HepG2 (cell line): Measurements from ENCODE around the gene APH1B. TPM values are rescaled to one million over a fixed set of nuclear protein-coding genes. Genes with fewer than 3 reads are reported as not detected.

ENCODE experiments used
- ATAC-seq: fragments of 200-7000 bp; cut with Tn5 transposase; 3 replicates; pipeline ENCODE4 v1.9.1; 2020; ENCODE audit warnings: mild to moderate bottlenecking, moderate library complexity
- BruUV-seq: library from RNA; stranded (reverse); fragments of 400-500 nt; replicated peaks from 2 replicates; lab custom pipeline; 2021; lab: Mats Ljungman, UMichigan
- CTCF ChIA-PET: fragments of 300-600 bp; formaldehyde crosslinking; extraction: SDS; loops from one replicate; lab custom pipeline; 2021; ENCODE audit warnings: low total read pairs, inconsistent platforms, low intra/inter-chr PET ratio; lab: Yijun Ruan, JAX
- POLR2A ChIA-PET: fragments of 350-600 bp; sonication (Branson Sonifier 250); formaldehyde crosslinking; loops from one replicate; lab custom pipeline; 2020; ENCODE audit warnings: antibody characterized with exemption, inconsistent platforms; lab: Yijun Ruan, JAX
- DNase-seq: peaks from one replicate; pipeline ENCODE4 v3.0.0-alpha.2; 2015; ENCODE audit warnings: low spot score
- FAIRE-seq: peaks from 3 replicates; lab custom pipeline; 2011; peaks lifted over from hg19 to GRCh38; lab: Jason Lieb, UNC
- H2AFZ ChIP-seq: one replicate; pipeline ENCODE4 v1.6.1; 2011; ENCODE audit warnings: low read length, inconsistent platforms
- H3K27ac ChIP-seq: fragments of 300-600 bp; 3 replicates; pipeline ENCODE4 v1.8.0; 2011; ENCODE audit warnings: mixed run types, mild to moderate bottlenecking, mixed read lengths, low read length, inconsistent platforms; ENCODE audit not compliant: insufficient read depth; ENCODE audit errors: extremely low read length
- H3K27me3 ChIP-seq, 2 experiments: fragments of 200-600 bp in 1 of 2; 2 replicates in 1 of 2; 3 replicates in 1 of 2; pipeline versions ENCODE4 v1.6.0 to v1.8.0; 2011; ENCODE audit warnings: low read length in 2 of 2, mild to moderate bottlenecking in 2 of 2, moderate library complexity in 2 of 2, inconsistent platforms in 1 of 2; ENCODE audit not compliant: insufficient read depth in 2 of 2, control insufficient read depth in 1 of 2
- H3K36me3 ChIP-seq, 2 experiments: fragments of 200-600 bp in 1 of 2; replicated peaks in 1 of 2; 2 replicates in 1 of 2; 3 replicates in 1 of 2; pipeline versions ENCODE4 v1.5.1 to v1.8.0; 2011; ENCODE audit warnings: low read length in 2 of 2, inconsistent platforms in 1 of 2; ENCODE audit not compliant: insufficient read depth in 2 of 2, control insufficient read depth in 1 of 2
- H3K4me1 ChIP-seq: 2 replicates; pipeline ENCODE4 v1.5.1; 2012; ENCODE audit warnings: low read length, inconsistent platforms; ENCODE audit not compliant: insufficient read depth
- H3K4me2 ChIP-seq: 2 replicates; pipeline ENCODE4 v1.6.0; 2011; ENCODE audit warnings: low read depth, low read length, inconsistent platforms
- H3K4me3 ChIP-seq, 3 experiments: fragments of 200-600 bp in 1 of 3; sonication (generic), shearing (Covaris generic) in 1 of 3; replicated peaks in 1 of 3; 2 replicates each; pipeline ENCODE4 v1.5.1; 2011 to 2016; ENCODE audit warnings: low read length in 3 of 3, inconsistent platforms in 2 of 3, low read depth in 2 of 3, mild to moderate bottlenecking in 2 of 3, control low read depth in 1 of 3, mixed read lengths in 1 of 3; ENCODE audit not compliant: insufficient read depth in 1 of 3
- H3K79me2 ChIP-seq: one replicate; pipeline ENCODE4 v1.6.1; 2011; ENCODE audit warnings: low read length, inconsistent platforms; ENCODE audit not compliant: insufficient read depth
- H3K9ac ChIP-seq: 2 replicates; pipeline ENCODE4 v1.6.0; 2011; ENCODE audit warnings: mild to moderate bottlenecking, low read depth, low read length, inconsistent platforms; ENCODE audit not compliant: insufficient read depth
- H3K9me3 ChIP-seq: 2 replicates; pipeline ENCODE4 v1.5.1; 2012; ENCODE audit warnings: mild to moderate bottlenecking, low read length
- H4K20me1 ChIP-seq: 2 replicates; pipeline ENCODE4 v1.6.0; 2011; ENCODE audit warnings: inconsistent platforms, mild to moderate bottlenecking, low read length, moderate library complexity; ENCODE audit not compliant: insufficient read depth
- KLF11 ChIP-seq: IDR thresholded peaks from 2 replicates; pipeline ENCODE4 v1.6.1; 2016; ENCODE audit warnings: missing compliant biosample characterization
- NFYB ChIP-seq: sonication (generic); formaldehyde crosslinking; IDR thresholded peaks from 2 replicates; pipeline ENCODE4 v1.4.0; 2020; ENCODE audit warnings: missing genetic modification reagents
- SALL2 ChIP-seq: sonication (generic); formaldehyde crosslinking; IDR thresholded peaks from 2 replicates; pipeline ENCODE4 v1.8.1; 2023; ENCODE audit warnings: mild to moderate bottlenecking, missing genetic modification reagents, inconsistent platforms
- THAP11 ChIP-seq: IDR thresholded peaks from 2 replicates; pipeline ENCODE4 v1.6.1; 2016; ENCODE audit warnings: missing biosample characterization, missing genetic modification reagents
- ZNF101 ChIP-seq: sonication (generic); formaldehyde crosslinking; IDR thresholded peaks from 2 replicates; pipeline ENCODE4 v1.4.0; 2020; ENCODE audit warnings: mild to moderate bottlenecking, low read depth, missing genetic modification reagents, borderline replicate concordance
- ZNF75D ChIP-seq: sonication (generic); formaldehyde crosslinking; IDR thresholded peaks from 2 replicates; pipeline ENCODE4 v1.8.1; 2023; ENCODE audit warnings: missing genetic modification reagents, mild to moderate bottlenecking, borderline replicate concordance
- WGBS: methylation state at CpG from one replicate; pipeline ENCODE4 v1.1.6; 2017; ENCODE audit warnings: low lambda C conversion rate; 5-methylcytosine and 5-hydroxymethylcytosine counted together
- in situ Hi-C: cut with HindIII; loops from 2 replicates; pipeline ENCODE4 v1.10.0; 2017; ENCODE audit warnings: low pct_unique_long_range_greater_than_20kb; ENCODE audit not compliant: extremely low pct_ligation_motif_present
- intact Hi-C: fragments of 100-400 bp; cut with micrococcal nuclease; formaldehyde crosslinking; loops from one replicate; pipeline ENCODE4 v1.10.0; 2022; ENCODE audit not compliant: unreplicated experiment
- polyA plus RNA-seq, 8 experiments: library from polyadenylated mRNA; depleted of rRNA in 3 of 8; stranded (reverse) in 7 of 8; unstranded in 1 of 8; fragments of >200 nt; fragmentation: Illumina TruSeq in 4 of 8; extraction: Trizol in 4 of 8; gene quantifications; 2 replicates each; pipeline versions ENCODE4 v1.2.1 to v1.2.3, GENCODE V29; 2011 to 2016; ENCODE audit warnings: low read depth in 4 of 8, missing spikeins in 1 of 8, mixed read lengths in 1 of 8; ENCODE audit not compliant: insufficient read depth in 1 of 8
- total RNA-seq, 5 experiments: library from RNA; depleted of rRNA; stranded (reverse); fragments of >200 nt; fragmentation: Illumina TruSeq; extraction: Trizol; gene quantifications; 2 replicates each; pipeline ENCODE4 v1.2.3, GENCODE V29; 2016; ENCODE audit warnings: low read depth in 1 of 5
- TF ChIP-seq, protein P1 (sequence below): sonication (generic); formaldehyde crosslinking; IDR thresholded peaks from 2 replicates; pipeline ENCODE4 v1.9.0; 2022; ENCODE audit warnings: missing genetic modification reagents, mild to moderate bottlenecking, borderline replicate concordance
- TF ChIP-seq, protein P2 (sequence below): sonication (generic); formaldehyde crosslinking; IDR thresholded peaks from 2 replicates; pipeline ENCODE4 v1.4.0; 2020; ENCODE audit warnings: mild to moderate bottlenecking, missing genetic modification reagents
- TF ChIP-seq, protein P3 (sequence below): fragments of 450-650 bp; IDR thresholded peaks from 2 replicates; pipeline ENCODE4 v1.6.1; 2016

Gene APH1B
- total and polyA plus RNA-seq, 2 of the 13 experiments (the other 11 are each of a cell fraction or from before 2014, with no cell fraction given): 0.45 to 1.00 TPM

DNA sequence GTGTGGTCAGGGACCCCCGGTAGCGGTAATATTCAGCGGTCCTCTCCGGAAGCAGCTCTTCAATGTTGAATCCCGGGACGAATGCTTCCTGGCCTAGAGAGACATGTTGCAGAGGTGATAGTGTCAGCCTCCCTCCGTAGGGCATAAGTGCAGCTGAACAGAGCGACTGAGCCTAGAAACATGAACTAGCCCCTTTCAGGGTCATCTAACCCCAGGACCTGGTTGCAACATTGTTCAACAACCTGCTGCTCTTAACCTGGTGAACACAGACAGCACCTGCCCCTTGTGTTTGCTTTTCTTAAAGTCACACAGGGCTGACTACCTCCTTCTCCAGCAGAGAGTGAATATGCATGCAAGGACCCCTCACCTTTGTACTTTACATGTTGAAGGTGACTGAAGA lies 62.9 kb downstream of the APH1B start:
- Histone ChIP-seq H3K27ac (no peak overlapping the region), H3K9me3 (no peaks in the 10 kb centered on the region), H3K79me2 (no peaks in the 10 kb centered on the region), H2AFZ (no peak overlapping the region), H3K27me3 (peaks cover 3 to 10% of the 10 kb centered on the region in 2 experiments; a peak in 2 of 5 replicates), H3K36me3 (no peaks in the 10 kb centered on the region), H4K20me1 (no peaks in the 10 kb centered on the region), H3K4me1 (peaks cover 5% of the 10 kb centered on the region; the same call in 1 of the 2 replicates)
- ATAC-seq: no peak; the same call in 2 of the 3 replicates
- no TSS peak for BruUV-seq
- WGBS: 36% methylated on average over 8 of the region's 8 CpGs
- in situ Hi-C loops (no loop called here), intact Hi-C loops (no loop called here)
- no peak for DNase-seq
- TF ChIP-seq KLF11: no peak
- TF ChIP-seq, protein P1, sequence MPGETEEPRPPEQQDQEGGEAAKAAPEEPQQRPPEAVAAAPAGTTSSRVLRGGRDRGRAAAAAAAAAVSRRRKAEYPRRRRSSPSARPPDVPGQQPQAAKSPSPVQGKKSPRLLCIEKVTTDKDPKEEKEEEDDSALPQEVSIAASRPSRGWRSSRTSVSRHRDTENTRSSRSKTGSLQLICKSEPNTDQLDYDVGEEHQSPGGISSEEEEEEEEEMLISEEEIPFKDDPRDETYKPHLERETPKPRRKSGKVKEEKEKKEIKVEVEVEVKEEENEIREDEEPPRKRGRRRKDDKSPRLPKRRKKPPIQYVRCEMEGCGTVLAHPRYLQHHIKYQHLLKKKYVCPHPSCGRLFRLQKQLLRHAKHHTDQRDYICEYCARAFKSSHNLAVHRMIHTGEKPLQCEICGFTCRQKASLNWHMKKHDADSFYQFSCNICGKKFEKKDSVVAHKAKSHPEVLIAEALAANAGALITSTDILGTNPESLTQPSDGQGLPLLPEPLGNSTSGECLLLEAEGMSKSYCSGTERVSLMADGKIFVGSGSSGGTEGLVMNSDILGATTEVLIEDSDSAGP (CRISPR knock-in tag): 0 out of 2 replicates have a peak, but pooled peaks have one; percentile 16
- no peak for TF ChIP-seq ZNF75D (CRISPR knock-in tag)
- no peak for TF ChIP-seq THAP11 (CRISPR knock-in tag)
- TF ChIP-seq ZNF101: no peak
- no peak for TF ChIP-seq SALL2 (CRISPR knock-in tag)
- TF ChIP-seq NFYB (CRISPR knock-in tag): no peak
- TF ChIP-seq, all 625 proteins: peak for 1
- FAIRE-seq: no peak
- POLR2A ChIA-PET: no interaction called here
- CTCF ChIA-PET: no interaction called here
- Histone ChIP-seq H3K4me3 (no peak overlapping the region), H3K9ac (no peak overlapping the region), H3K4me2 (no peak overlapping the region; the same call in 1 of the 2 replicates)

DNA sequence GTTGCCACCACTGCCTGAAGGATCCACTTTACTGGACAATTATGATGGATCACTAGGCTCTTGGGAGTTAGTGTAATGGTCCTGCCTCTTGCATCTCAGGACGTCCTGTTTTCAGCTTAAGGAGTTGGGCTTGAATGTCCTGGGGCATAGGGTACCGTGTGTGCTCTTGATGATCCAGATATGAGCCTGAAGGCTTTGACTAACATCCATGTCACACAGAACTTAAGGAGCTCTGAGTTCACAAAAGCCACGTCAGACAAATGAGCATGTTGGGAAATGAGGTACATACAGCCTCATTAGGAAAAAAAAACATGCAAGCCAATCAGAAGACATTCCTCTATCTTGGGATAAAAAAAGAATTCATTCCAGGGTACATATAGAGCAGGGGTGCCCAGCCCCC lies 63.5 kb downstream of the APH1B start:
- DNase-seq (no peak), ATAC-seq (no peak), FAIRE-seq (no peak)
- H4K20me1 ChIP-seq: no peaks in the 10 kb centered on the region
- ChIA-PET POLR2A (no interaction called here), CTCF (no interaction called here)
- BruUV-seq: no TSS peak
- 70% methylated on average over 3 of the region's 3 CpGs for WGBS
- no peak overlapping the region for H3K9ac ChIP-seq
- no peaks in the 10 kb centered on the region for H3K9me3 ChIP-seq
- H3K4me3 ChIP-seq: no peak overlapping the region
- H3K4me2 ChIP-seq: no peak overlapping the region
- in situ Hi-C loops: no loop called here
- intact Hi-C loops: no loop called here
- H3K4me1 ChIP-seq: peaks cover 5% of the 10 kb centered on the region; the same call in 1 of the 2 replicates
- H3K27ac ChIP-seq: no peak overlapping the region
- peaks cover 3 to 10% of the 10 kb centered on the region in 2 experiments; a peak in 2 of 5 replicates for H3K27me3 ChIP-seq
- no peaks in the 10 kb centered on the region for H3K36me3 ChIP-seq
- no peak overlapping the region for H2AFZ ChIP-seq
- H3K79me2 ChIP-seq: no peaks in the 10 kb centered on the region
- TF ChIP-seq, protein P2, sequence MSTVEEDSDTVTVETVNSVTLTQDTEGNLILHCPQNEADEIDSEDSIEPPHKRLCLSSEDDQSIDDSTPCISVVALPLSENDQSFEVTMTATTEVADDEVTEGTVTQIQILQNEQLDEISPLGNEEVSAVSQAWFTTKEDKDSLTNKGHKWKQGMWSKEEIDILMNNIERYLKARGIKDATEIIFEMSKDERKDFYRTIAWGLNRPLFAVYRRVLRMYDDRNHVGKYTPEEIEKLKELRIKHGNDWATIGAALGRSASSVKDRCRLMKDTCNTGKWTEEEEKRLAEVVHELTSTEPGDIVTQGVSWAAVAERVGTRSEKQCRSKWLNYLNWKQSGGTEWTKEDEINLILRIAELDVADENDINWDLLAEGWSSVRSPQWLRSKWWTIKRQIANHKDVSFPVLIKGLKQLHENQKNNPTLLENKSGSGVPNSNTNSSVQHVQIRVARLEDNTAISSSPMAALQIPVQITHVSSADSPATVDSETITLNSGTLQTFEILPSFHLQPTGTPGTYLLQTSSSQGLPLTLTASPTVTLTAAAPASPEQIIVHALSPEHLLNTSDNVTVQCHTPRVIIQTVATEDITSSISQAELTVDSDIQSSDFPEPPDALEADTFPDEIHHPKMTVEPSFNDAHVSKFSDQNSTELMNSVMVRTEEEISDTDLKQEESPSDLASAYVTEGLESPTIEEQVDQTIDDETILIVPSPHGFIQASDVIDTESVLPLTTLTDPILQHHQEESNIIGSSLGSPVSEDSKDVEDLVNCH (CRISPR knock-in tag): no peak
- TF ChIP-seq, protein P3, sequence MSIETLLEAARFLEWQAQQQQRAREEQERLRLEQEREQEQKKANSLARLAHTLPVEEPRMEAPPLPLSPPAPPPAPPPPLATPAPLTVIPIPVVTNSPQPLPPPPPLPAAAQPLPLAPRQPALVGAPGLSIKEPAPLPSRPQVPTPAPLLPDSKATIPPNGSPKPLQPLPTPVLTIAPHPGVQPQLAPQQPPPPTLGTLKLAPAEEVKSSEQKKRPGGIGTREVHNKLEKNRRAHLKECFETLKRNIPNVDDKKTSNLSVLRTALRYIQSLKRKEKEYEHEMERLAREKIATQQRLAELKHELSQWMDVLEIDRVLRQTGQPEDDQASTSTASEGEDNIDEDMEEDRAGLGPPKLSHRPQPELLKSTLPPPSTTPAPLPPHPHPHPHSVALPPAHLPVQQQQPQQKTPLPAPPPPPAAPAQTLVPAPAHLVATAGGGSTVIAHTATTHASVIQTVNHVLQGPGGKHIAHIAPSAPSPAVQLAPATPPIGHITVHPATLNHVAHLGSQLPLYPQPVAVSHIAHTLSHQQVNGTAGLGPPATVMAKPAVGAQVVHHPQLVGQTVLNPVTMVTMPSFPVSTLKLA: no peak
